GM19099 (cell line): ENCODE measurements around the gene FYB1.

Experiments used
- POLR2A ChIP-seq: IDR thresholded peaks from 3 replicates; pipeline ENCODE4 v1.6.1; 2011; ENCODE audit warnings: low read depth; ENCODE audit not compliant: insufficient read length; ENCODE audit errors: extremely low read depth

FYB1 gene

GRCh38 chr5:39186722-39187539 is 32.4 kb downstream of the FYB1 start:
- TF ChIP-seq POLR2A = no peak

GRCh38 chr5:39186289-39186688 is 33.1 kb downstream of the FYB1 start:
- no peak for TF ChIP-seq POLR2A

- TF ChIP-seq POLR2A = no peak
Observed at GRCh38 chr5:39185761-39186160, 33.6 kb downstream of the FYB1 start.

GRCh38 chr5:39178861-39179260 is 40.5 kb downstream of the FYB1 start:
- no peak for TF ChIP-seq POLR2A

GRCh38 chr5:39178171-39178570 is 41.2 kb downstream of the FYB1 start:
- TF ChIP-seq POLR2A = no peak

GRCh38 chr5:39177631-39177964 is 41.8 kb downstream of the FYB1 start:
- TF ChIP-seq POLR2A = no peak

GRCh38 chr5:39176759-39177630 is 42.4 kb downstream of the FYB1 start:
- TF ChIP-seq POLR2A = no peak

- TF ChIP-seq POLR2A = no peak
Observed at GRCh38 chr5:39175273-39175955, 43.9 kb downstream of the FYB1 start.

GRCh38 chr5:39173069-39173468 is 46.3 kb downstream of the FYB1 start:
- TF ChIP-seq POLR2A = no peak

- TF ChIP-seq POLR2A = no peak
Observed at GRCh38 chr5:39172593-39172992, 46.8 kb downstream of the FYB1 start.

GRCh38 chr5:39171647-39172046 is 47.7 kb downstream of the FYB1 start:
- TF ChIP-seq POLR2A = no peak

GRCh38 chr5:39169081-39169480 is 50.3 kb downstream of the FYB1 start:
- TF ChIP-seq POLR2A = no peak

- no peak for TF ChIP-seq POLR2A
Observed at GRCh38 chr5:39167972-39168342, 51.4 kb downstream of the FYB1 start.

GRCh38 chr5:39167141-39167971 is 52.0 kb downstream of the FYB1 start:
- no peak for TF ChIP-seq POLR2A
